Suprapubic skin (tissue), 3 donors: ENCODE data around the gene XPC.

Source experiments
- CTCF ChIP-seq, 2 donors: fragments of 200-600 bp in 1 of 2; fragments of 450-650 bp in 1 of 2; sonication (generic) in 1 of 2; IDR thresholded peaks; one replicate each; pipeline ENCODE4 v1.5.1; 2016 to 2019; ENCODE audit warnings: antibody characterized with exemption in 2 of 2, mild to moderate bottlenecking in 1 of 2, moderate library complexity in 1 of 2
- POLR2A ChIP-seq, 2 donors: fragments of 450-650 bp; IDR thresholded peaks; one replicate each; pipeline ENCODE4 v1.6.1; 2017; ENCODE audit warnings: antibody characterized with exemption in 2 of 2, mild to moderate bottlenecking in 2 of 2, moderate library complexity in 2 of 2

DNA sequence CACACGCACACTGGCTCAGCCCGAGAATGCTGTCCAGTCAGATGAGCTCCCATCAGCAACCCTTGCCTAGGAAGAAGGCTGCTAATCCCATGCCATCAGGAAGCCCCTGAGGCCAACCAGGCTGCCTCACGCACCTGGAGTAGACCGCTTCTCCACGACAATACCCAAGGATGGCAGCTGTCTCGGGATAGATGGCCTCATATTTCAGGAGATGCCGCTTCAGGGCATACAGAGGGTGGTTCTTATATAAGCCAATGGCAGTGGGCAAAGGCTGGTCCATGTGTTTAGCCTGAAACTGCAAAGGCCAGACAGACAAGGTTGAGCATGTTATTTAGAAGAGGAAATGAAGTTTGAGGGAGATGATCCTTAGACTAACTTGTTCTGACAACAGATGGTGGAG, 22.2 kb downstream of the XPC start:
- TF ChIP-seq POLR2A (IDR thresholded peaks at IDR 0.05) (no peak), CTCF (IDR thresholded peaks at IDR 0.05) (no peak)
